Measurements from ENCODE around the gene DRC1. TPM values are rescaled to one million over a fixed set of nuclear protein-coding genes. Genes with fewer than 3 reads are reported as not detected.
"Not testable (repeated sequence)": the region's sequence is repeated elsewhere in the genome, so short reads cannot be mapped to it uniquely, and the experiment has no call there.

DRC1 gene
- total RNA-seq (2014; rRNA removed; shearing (Covaris generic)), result not detected in 2 replicates

GRCh38 chr2:26401739-26402541 is at the start of gene DRC1:
Gene DRC1 (plus strand): TSS chr2:26401920. CDS start chr2:26401990, 70 bp downstream.
- in situ Hi-C loops (cut with HindIII; ENCODE audit: low sequenced_read_pairs), result no loop called here
- peak; percentile 76 for DNase-seq (ENCODE audit: low spot score)

GRCh38 chr2:26352892-26353291 is 48.8 kb upstream of the DRC1 start:
- in situ Hi-C loops (cut with HindIII; ENCODE audit: low sequenced_read_pairs), result no loop called here
- DNase-seq (ENCODE audit: low spot score), result no peak

- DNase-seq (ENCODE audit: low spot score); in situ Hi-C loops (cut with HindIII; ENCODE audit: low sequenced_read_pairs): not testable (repeated sequence)
These were observed 47.3 kb upstream of the DRC1 start for GRCh38 chr2:26354469-26354868.

- DNase-seq (ENCODE audit: low spot score), result no peak
- in situ Hi-C loops (cut with HindIII; ENCODE audit: low sequenced_read_pairs), result no loop called here
These were observed 46.4 kb upstream of the DRC1 start for GRCh38 chr2:26355038-26355995.

GRCh38 chr2:26356111-26356510 is 45.6 kb upstream of the DRC1 start:
- DNase-seq (ENCODE audit: low spot score), result no peak
- in situ Hi-C loops (cut with HindIII; ENCODE audit: low sequenced_read_pairs), result no loop called here

- in situ Hi-C loops (cut with HindIII; ENCODE audit: low sequenced_read_pairs), result no loop called here
These were observed 44.9 kb upstream of the DRC1 start for GRCh38 chr2:26356771-26357170.

GRCh38 chr2:26359886-26360473 is 41.7 kb upstream of the DRC1 start:
- in situ Hi-C loops (cut with HindIII; ENCODE audit: low sequenced_read_pairs), result no loop called here
- no peak for DNase-seq (ENCODE audit: low spot score)

More at GRCh38 chr2:26356771-26357170, 44.9 kb upstream of the DRC1 start:
- no peak for DNase-seq (ENCODE audit: low spot score)

GRCh38 chr2:26363323-26363722 is 38.4 kb upstream of the DRC1 start:
- no peak for DNase-seq (ENCODE audit: low spot score)
- in situ Hi-C loops (cut with HindIII; ENCODE audit: low sequenced_read_pairs), result no loop called here

GRCh38 chr2:26363958-26364357 is 37.8 kb upstream of the DRC1 start:
- in situ Hi-C loops (cut with HindIII; ENCODE audit: low sequenced_read_pairs), result no loop called here
- DNase-seq (ENCODE audit: low spot score), result no peak

- in situ Hi-C loops (cut with HindIII; ENCODE audit: low sequenced_read_pairs), result no loop called here
- DNase-seq (ENCODE audit: low spot score), result no peak
These were observed 37.1 kb upstream of the DRC1 start for GRCh38 chr2:26364669-26365068.

GRCh38 chr2:26366957-26367356 is 34.8 kb upstream of the DRC1 start:
- in situ Hi-C loops (cut with HindIII; ENCODE audit: low sequenced_read_pairs), result no loop called here
- DNase-seq (ENCODE audit: low spot score), result no peak

GRCh38 chr2:26369664-26370063 is 32.1 kb upstream of the DRC1 start:
- in situ Hi-C loops (cut with HindIII; ENCODE audit: low sequenced_read_pairs); DNase-seq (ENCODE audit: low spot score): not testable (repeated sequence)

- in situ Hi-C loops (cut with HindIII; ENCODE audit: low sequenced_read_pairs), result not testable (repeated sequence)
These were observed 30.8 kb upstream of the DRC1 start for GRCh38 chr2:26370909-26371308.

GRCh38 chr2:26376799-26377198 is 24.9 kb upstream of the DRC1 start:
- in situ Hi-C loops (cut with HindIII; ENCODE audit: low sequenced_read_pairs), result no loop called here
- no peak for DNase-seq (ENCODE audit: low spot score)

More at GRCh38 chr2:26370909-26371308, 30.8 kb upstream of the DRC1 start:
- not testable (repeated sequence) for DNase-seq (ENCODE audit: low spot score)

GRCh38 chr2:26380281-26380680 is 21.4 kb upstream of the DRC1 start:
- in situ Hi-C loops (cut with HindIII; ENCODE audit: low sequenced_read_pairs), result no loop called here
- DNase-seq (ENCODE audit: low spot score), result no peak

- no peak for DNase-seq (ENCODE audit: low spot score)
- in situ Hi-C loops (cut with HindIII; ENCODE audit: low sequenced_read_pairs), result no loop called here
These were observed 19.2 kb upstream of the DRC1 start for GRCh38 chr2:26382564-26382963.

GRCh38 chr2:26384183-26384582 is 17.5 kb upstream of the DRC1 start:
- DNase-seq (ENCODE audit: low spot score), result no peak
- in situ Hi-C loops (cut with HindIII; ENCODE audit: low sequenced_read_pairs), result no loop called here

- in situ Hi-C loops (cut with HindIII; ENCODE audit: low sequenced_read_pairs), result no loop called here
- no peak for DNase-seq (ENCODE audit: low spot score)
These were observed 17.1 kb upstream of the DRC1 start for GRCh38 chr2:26384597-26384996.

GRCh38 chr2:26387189-26387588 is 14.5 kb upstream of the DRC1 start:
- in situ Hi-C loops (cut with HindIII; ENCODE audit: low sequenced_read_pairs), result no loop called here
- no peak for DNase-seq (ENCODE audit: low spot score)

- in situ Hi-C loops (cut with HindIII; ENCODE audit: low sequenced_read_pairs), result no loop called here
- DNase-seq (ENCODE audit: low spot score), result no peak
These were observed 7.0 kb upstream of the DRC1 start for GRCh38 chr2:26394694-26395093.
